Mesendoderm (in vitro differentiated cells): ENCODE results near the gene ESRRA.

Source experiments
- DNase-seq: peaks from one replicate; pipeline ENCODE4 v3.0.0; 2013
- H2AK5ac ChIP-seq: 2 replicates; pipeline ENCODE4 v1.6.1; 2013; ENCODE audit warnings: low read length, inconsistent platforms
- H2BK120ac ChIP-seq: 2 replicates; pipeline ENCODE4 v1.6.1; 2013; ENCODE audit warnings: low read depth, mild to moderate bottlenecking, low read length, moderate library complexity, mixed read lengths
- H2BK15ac ChIP-seq: replicated peaks from 2 replicates; pipeline ENCODE4 v1.6.1; 2013; ENCODE audit warnings: low read depth, mild to moderate bottlenecking, moderate library complexity
- H2BK5ac ChIP-seq: 2 replicates; pipeline ENCODE4 v1.6.1; 2013; ENCODE audit warnings: low read length, inconsistent platforms
- H3K18ac ChIP-seq: 2 replicates; pipeline ENCODE4 v1.6.1; 2013; ENCODE audit warnings: mild to moderate bottlenecking, low read length, mixed read lengths
- H3K23ac ChIP-seq: one replicate; pipeline ENCODE4 v1.6.1; 2013; ENCODE audit warnings: low read length
- H3K27ac ChIP-seq: 2 replicates; pipeline ENCODE4 v1.5.1; 2013; ENCODE audit warnings: low read depth, mild to moderate bottlenecking, inconsistent platforms, low read length, moderate library complexity
- H3K27me3 ChIP-seq: 2 replicates; pipeline ENCODE4 v1.6.1; 2013; ENCODE audit warnings: low read length, control low read depth, mild to moderate bottlenecking, inconsistent platforms; ENCODE audit not compliant: insufficient read depth, poor library complexity
- H3K36me3 ChIP-seq: 2 replicates; pipeline ENCODE4 v1.6.1; 2013; ENCODE audit warnings: low read length, inconsistent platforms; ENCODE audit not compliant: control insufficient read depth, insufficient read depth
- H3K4ac ChIP-seq: one replicate; pipeline ENCODE4 v1.6.1; 2013; ENCODE audit warnings: low read depth, mild to moderate bottlenecking, low read length, moderate library complexity
- H3K4me1 ChIP-seq: 2 replicates; pipeline ENCODE4 v1.6.1; 2013; ENCODE audit warnings: low read depth, low read length, inconsistent platforms; ENCODE audit not compliant: control insufficient read depth
- H3K4me2 ChIP-seq: 2 replicates; pipeline ENCODE4 v1.6.1; 2013; ENCODE audit warnings: low read length
- H3K4me3 ChIP-seq: 2 replicates; pipeline ENCODE4 v1.5.1; 2013; ENCODE audit warnings: mild to moderate bottlenecking, low read length
- H3K56ac ChIP-seq: one replicate; pipeline ENCODE4 v1.6.1; 2013; ENCODE audit warnings: low read length
- H3K79me1 ChIP-seq: 2 replicates; pipeline ENCODE4 v1.6.1; 2013; ENCODE audit warnings: low read length, inconsistent platforms
- H3K79me2 ChIP-seq: 2 replicates; pipeline ENCODE4 v1.6.1; 2013; ENCODE audit warnings: mild to moderate bottlenecking, low read length; ENCODE audit not compliant: control insufficient read depth, insufficient read depth
- H3K9ac ChIP-seq: 2 replicates; pipeline ENCODE4 v1.6.1; 2013; ENCODE audit warnings: low read length, inconsistent platforms
- H4K5ac ChIP-seq: one replicate; pipeline ENCODE4 v1.6.1; 2013; ENCODE audit warnings: low read length
- H4K8ac ChIP-seq: one replicate; pipeline ENCODE4 v1.6.1; 2013; ENCODE audit warnings: low read depth, mild to moderate bottlenecking, control low read depth, low read length, moderate library complexity
- WGBS: extraction: QIAGEN DNeasy Blood & Tissue Kit; methylation state at CpG from one replicate; pipeline ENCODE4 v1.1.7; 2013; ENCODE audit warnings: low lambda C conversion rate, missing lambda C conversion rate; ENCODE audit not compliant: insufficient coverage; ENCODE audit errors: extremely low coverage; 5-methylcytosine and 5-hydroxymethylcytosine counted together

The ESRRA gene

GRCh38 chr11:64317961-64318765 is 12.8 kb downstream of the ESRRA start, which contains the start of gene PRDX5:
Gene PRDX5, plus strand, starts transcription at chr11:64318121. Its CDS starts 95 bp downstream, at chr11:64318216.
- peak within 1 kb of the TSS; percentile 83 for H3K4ac ChIP-seq
- peaks cover 3% of the 10 kb centered on the region for H3K4me1 ChIP-seq
- H3K18ac ChIP-seq = peak within 1 kb of the TSS; percentile 84
- peak within 1 kb of the TSS; percentile 3 for H2BK15ac ChIP-seq
- peak within 1 kb of the TSS; percentile 97 for H3K27ac ChIP-seq
- no peak within 1 kb of the TSS for H4K5ac ChIP-seq
- peak within 1 kb of the TSS; percentile 91 for H3K4me3 ChIP-seq
- no CpG with 5 or more reads among the region's 61 CpGs for WGBS
- peak within 1 kb of the TSS; percentile 89 for H3K4me2 ChIP-seq
- H3K56ac ChIP-seq = peak within 1 kb of the TSS; percentile 96
- DNase-seq = peak; percentile 97
- H3K79me2 ChIP-seq = peaks cover 4% of the 10 kb centered on the region
- H3K27me3 ChIP-seq = no peaks in the 10 kb centered on the region
- H3K36me3 ChIP-seq = no peaks in the 10 kb centered on the region
- peak within 1 kb of the TSS; percentile 83 for H3K23ac ChIP-seq
- H2AK5ac ChIP-seq = peak within 1 kb of the TSS; percentile 24
- peak within 1 kb of the TSS; percentile 49 for H2BK120ac ChIP-seq
- peak within 1 kb of the TSS; percentile 93 for H3K9ac ChIP-seq
- peak within 1 kb of the TSS; percentile 93 for H4K8ac ChIP-seq
- H3K79me1 ChIP-seq = peaks cover 7% of the 10 kb centered on the region
- peak within 1 kb of the TSS; percentile 95 for H2BK5ac ChIP-seq

- Histone ChIP-seq H3K18ac (peak overlapping the region; percentile 63), H4K5ac (no peak overlapping the region), H2BK15ac (peak overlapping the region; percentile 3), H3K4me2 (peak overlapping the region; percentile 53), H3K4me1 (peaks cover 3% of the 10 kb centered on the region), H3K56ac (peak overlapping the region; percentile 92), H3K79me1 (peaks cover 7% of the 10 kb centered on the region), H3K4ac (peak overlapping the region; percentile 83), H2BK120ac (peak overlapping the region; percentile 17), H3K79me2 (peaks cover 4% of the 10 kb centered on the region), H3K23ac (no peak overlapping the region), H3K27ac (peak overlapping the region; percentile 97), H3K36me3 (no peaks in the 10 kb centered on the region), H3K9ac (peak overlapping the region; percentile 85), H3K4me3 (no peak overlapping the region), H3K27me3 (no peaks in the 10 kb centered on the region), H2BK5ac (peak overlapping the region; percentile 89), H2AK5ac (peak overlapping the region; percentile 89), H4K8ac (peak overlapping the region; percentile 88)
- peak; percentile 87 for DNase-seq
- no CpG with 5 or more reads among the region's 19 CpGs for WGBS
Measured at GRCh38 chr11:64318766-64319761, 13.7 kb downstream of the ESRRA start.

- no peak overlapping the region for H3K4me3 ChIP-seq
- H3K4me2 ChIP-seq = no peak overlapping the region
- no peak overlapping the region for H2AK5ac ChIP-seq
- no peak overlapping the region for H3K18ac ChIP-seq
- H3K23ac ChIP-seq = no peak overlapping the region
- no peak overlapping the region for H3K9ac ChIP-seq
- no peaks in the 10 kb centered on the region for H3K36me3 ChIP-seq
- H3K56ac ChIP-seq = no peak overlapping the region
- no peak overlapping the region for H2BK5ac ChIP-seq
- H3K4ac ChIP-seq = no peak overlapping the region
- H3K79me2 ChIP-seq = peaks cover 4% of the 10 kb centered on the region
- H4K8ac ChIP-seq = no peak overlapping the region
- WGBS = no CpG with 5 or more reads among the region's 7 CpGs
- H2BK120ac ChIP-seq = no peak overlapping the region
- no peak overlapping the region for H3K27ac ChIP-seq
- no peak overlapping the region for H2BK15ac ChIP-seq
- no peaks in the 10 kb centered on the region for H3K27me3 ChIP-seq
- H3K4me1 ChIP-seq = peaks cover 3% of the 10 kb centered on the region
- DNase-seq = no peak
- H3K79me1 ChIP-seq = peaks cover 7% of the 10 kb centered on the region
- H4K5ac ChIP-seq = no peak overlapping the region
Measured at GRCh38 chr11:64320556-64320955, 15.2 kb downstream of the ESRRA start.

- Histone ChIP-seq H3K18ac (no peak overlapping the region), H2BK5ac (no peak overlapping the region), H4K8ac (no peak overlapping the region), H4K5ac (no peak overlapping the region), H3K79me2 (peaks cover 4% of the 10 kb centered on the region), H2BK120ac (no peak overlapping the region), H2BK15ac (no peak overlapping the region), H3K23ac (no peak overlapping the region), H3K9ac (no peak overlapping the region), H3K36me3 (no peaks in the 10 kb centered on the region), H3K4ac (no peak overlapping the region), H3K4me1 (peaks cover 3% of the 10 kb centered on the region), H3K4me2 (no peak overlapping the region), H3K4me3 (no peak overlapping the region), H3K56ac (no peak overlapping the region), H2AK5ac (no peak overlapping the region), H3K27me3 (no peaks in the 10 kb centered on the region), H3K79me1 (peaks cover 7% of the 10 kb centered on the region), H3K27ac (no peak overlapping the region)
- no peak for DNase-seq
- WGBS = no CpG with 5 or more reads among the region's 5 CpGs
Measured at GRCh38 chr11:64321026-64321425, 15.7 kb downstream of the ESRRA start.

GRCh38 chr11:64321533-64321932 is 16.2 kb downstream of the ESRRA start:
- no peak overlapping the region for H3K4me2 ChIP-seq
- no peak overlapping the region for H3K4ac ChIP-seq
- H3K4me3 ChIP-seq = no peak overlapping the region
- no peak overlapping the region for H2BK5ac ChIP-seq
- no peak overlapping the region for H2AK5ac ChIP-seq
- no peaks in the 10 kb centered on the region for H3K27me3 ChIP-seq
- no peak overlapping the region for H4K8ac ChIP-seq
- H3K79me2 ChIP-seq = peaks cover 2% of the 10 kb centered on the region
- no peak overlapping the region for H3K23ac ChIP-seq
- no peak overlapping the region for H4K5ac ChIP-seq
- H2BK120ac ChIP-seq = no peak overlapping the region
- no peak overlapping the region for H3K9ac ChIP-seq
- no peak for DNase-seq
- H3K56ac ChIP-seq = no peak overlapping the region
- no peak overlapping the region for H3K18ac ChIP-seq
- H3K79me1 ChIP-seq = peaks cover 7% of the 10 kb centered on the region
- no peak overlapping the region for H2BK15ac ChIP-seq
- no peak overlapping the region for H3K27ac ChIP-seq
- H3K36me3 ChIP-seq = no peaks in the 10 kb centered on the region
- H3K4me1 ChIP-seq = peaks cover 3% of the 10 kb centered on the region
- no CpG with 5 or more reads among the region's 5 CpGs for WGBS
